Stimulated activated CD8-positive, alpha-beta memory T cell treated with anti-CD3 and anti-CD28 coated beads, Interleukin-7, amount 100 ng/mL, for 4 hours (primary cell): ENCODE measurements around the gene TUBB4B.
"Not testable (repeated sequence)": the region's sequence is repeated elsewhere in the genome, so short reads cannot be mapped to it uniquely, and the experiment has no call there.

ENCODE experiments used
- DNase-seq, 2 donors: peaks; one replicate each; pipeline ENCODE4 v3.0.0-alpha.2; 2020; ENCODE audit warnings: low read depth in 2 of 2

Gene TUBB4B

GRCh38 chr9:137236238-137236935, 4.7 kb upstream of the TUBB4B start:
- DNase-seq, result peak; percentile 78 to 81

DNA sequence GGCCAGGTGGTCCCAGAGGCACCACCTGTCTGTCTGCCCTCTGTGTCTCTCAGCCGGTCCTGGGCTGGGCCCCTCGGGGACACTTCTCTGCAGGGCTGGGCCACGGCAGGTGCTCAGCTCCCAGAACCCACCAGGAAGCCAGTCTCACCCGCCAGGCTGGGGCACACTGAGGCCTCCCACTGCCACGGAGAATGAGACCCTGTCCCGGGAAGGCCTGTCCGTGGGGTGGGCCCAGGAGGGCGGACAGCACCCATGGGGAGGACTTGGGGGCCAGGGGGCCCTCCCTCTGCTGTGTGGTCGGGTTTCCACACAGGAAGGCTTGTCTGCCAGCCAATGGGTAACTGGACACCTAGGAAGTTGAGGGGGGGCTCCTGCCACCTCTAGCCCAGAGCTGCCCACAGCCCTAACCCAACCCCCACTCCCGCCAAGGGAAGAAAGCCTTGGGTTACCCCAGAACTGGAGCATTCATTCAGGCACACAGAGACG, 4.1 kb upstream of the TUBB4B start:
- DNase-seq, result no peak

DNA sequence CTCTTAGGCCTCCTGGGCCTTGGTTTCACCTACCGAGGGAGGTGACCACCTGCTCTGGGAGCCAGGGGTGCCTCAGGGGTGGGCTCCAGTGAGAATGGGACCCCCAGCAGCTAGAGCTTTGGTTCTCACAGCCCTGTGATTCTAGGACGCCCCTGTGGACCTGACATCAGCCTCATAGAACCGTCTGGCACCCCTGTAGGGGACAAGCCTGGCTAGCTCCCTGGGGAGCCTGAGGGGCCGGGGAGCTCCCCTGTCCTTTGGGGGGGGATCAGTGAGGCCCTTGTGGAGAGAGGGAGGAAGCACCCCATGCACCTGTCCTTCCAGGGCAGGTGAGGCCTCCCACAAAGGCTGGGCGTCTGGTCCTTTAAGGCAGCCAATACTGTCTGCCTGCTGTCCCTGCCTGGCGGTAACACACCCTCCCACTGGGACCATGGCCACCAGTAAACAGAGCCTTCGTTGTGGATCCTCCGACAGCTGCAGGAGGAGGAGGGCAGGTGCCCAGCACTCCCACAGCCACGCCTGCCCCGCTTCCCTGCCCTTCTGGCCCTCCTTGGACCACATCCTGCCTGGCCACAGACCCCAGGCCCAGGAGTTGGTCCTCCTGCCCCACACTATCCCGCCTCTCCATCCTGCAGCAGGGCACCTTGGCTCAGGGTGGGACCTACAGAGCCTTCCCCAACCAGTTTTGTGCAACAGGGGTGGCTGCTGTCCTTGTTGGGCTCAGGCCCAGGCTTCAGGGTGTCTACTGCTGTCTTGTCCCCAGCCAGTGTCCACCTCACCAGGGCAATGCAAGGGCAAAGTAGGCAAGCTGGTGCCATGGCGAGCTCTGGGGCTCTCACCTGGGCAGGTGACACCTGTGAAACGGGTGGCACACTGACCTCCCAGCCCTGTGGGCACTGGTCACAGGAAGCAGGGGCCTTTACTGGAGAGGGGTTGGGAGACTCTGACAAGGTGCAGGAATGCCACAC, 3.0 kb upstream of the TUBB4B start:
- DNase-seq, result no peak

- not testable (repeated sequence) for DNase-seq
Observed at GRCh38 chr9:137239541-137240200, 1.4 kb upstream of the TUBB4B start.

DNA sequence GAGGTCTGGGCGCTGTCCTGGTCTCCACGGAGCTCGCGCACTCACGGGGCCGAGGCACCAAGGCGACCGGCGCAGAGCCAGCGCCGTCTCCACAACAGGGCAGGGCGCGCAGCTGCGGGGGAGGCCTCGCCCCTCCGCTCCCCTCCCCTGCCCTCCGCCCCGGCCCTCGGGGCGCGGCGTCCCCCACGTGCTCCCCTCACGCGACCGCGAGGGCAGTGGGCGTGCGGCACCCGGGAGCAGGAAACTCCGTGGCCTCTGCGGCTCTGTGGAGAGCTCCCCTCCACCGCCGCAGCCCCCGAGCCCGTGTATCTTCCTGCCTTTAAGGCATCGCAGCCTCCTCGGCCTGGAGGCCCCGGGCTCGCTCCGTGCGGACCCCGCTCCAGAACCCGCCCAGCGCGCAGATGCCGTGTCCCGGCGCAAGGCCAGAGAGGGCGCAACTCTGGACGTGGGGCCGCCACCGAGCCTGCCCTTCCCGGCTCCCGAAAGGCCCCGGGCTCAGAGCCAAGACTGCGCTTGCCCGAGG, 708 bp upstream of the TUBB4B start:
- peak; percentile 40 to 75 for DNase-seq

DNA sequence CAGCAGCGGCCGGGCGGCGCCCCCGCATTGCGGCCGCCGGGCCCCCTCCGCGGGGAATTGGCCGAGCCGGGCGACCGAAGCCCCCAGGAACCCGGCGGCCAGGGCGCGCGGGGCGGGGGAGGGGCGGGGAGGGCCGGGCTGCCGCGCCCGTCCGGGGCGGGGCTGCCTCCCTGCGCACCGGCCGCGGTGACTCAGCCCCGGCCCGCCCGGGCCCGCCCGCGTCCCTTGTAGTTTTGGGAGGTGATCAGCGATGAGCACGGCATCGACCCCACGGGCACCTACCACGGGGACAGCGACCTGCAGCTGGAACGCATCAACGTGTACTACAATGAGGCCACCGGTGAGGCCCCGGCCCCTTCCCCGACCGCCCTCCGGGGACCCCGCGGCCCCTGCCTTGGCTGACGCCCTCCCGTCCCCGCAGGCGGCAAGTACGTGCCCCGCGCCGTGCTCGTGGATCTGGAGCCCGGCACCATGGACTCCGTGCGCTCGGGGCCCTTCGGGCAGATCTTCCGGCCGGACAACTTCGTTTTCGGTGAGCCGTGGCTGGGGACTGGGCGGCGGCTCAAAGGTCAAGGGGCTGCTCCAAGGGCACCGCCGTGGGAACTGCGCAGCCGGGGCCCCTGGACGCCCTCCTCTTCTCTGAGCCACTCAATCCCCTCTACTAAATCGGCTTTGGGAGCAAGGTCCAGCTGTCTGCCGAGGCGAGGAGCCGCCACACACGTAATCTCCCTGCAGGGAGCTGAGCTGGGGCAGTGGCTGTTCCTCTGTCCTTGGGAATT, 592 bp downstream of the TUBB4B start:
- DNase-seq, result peak; percentile 44 to 76

DNA sequence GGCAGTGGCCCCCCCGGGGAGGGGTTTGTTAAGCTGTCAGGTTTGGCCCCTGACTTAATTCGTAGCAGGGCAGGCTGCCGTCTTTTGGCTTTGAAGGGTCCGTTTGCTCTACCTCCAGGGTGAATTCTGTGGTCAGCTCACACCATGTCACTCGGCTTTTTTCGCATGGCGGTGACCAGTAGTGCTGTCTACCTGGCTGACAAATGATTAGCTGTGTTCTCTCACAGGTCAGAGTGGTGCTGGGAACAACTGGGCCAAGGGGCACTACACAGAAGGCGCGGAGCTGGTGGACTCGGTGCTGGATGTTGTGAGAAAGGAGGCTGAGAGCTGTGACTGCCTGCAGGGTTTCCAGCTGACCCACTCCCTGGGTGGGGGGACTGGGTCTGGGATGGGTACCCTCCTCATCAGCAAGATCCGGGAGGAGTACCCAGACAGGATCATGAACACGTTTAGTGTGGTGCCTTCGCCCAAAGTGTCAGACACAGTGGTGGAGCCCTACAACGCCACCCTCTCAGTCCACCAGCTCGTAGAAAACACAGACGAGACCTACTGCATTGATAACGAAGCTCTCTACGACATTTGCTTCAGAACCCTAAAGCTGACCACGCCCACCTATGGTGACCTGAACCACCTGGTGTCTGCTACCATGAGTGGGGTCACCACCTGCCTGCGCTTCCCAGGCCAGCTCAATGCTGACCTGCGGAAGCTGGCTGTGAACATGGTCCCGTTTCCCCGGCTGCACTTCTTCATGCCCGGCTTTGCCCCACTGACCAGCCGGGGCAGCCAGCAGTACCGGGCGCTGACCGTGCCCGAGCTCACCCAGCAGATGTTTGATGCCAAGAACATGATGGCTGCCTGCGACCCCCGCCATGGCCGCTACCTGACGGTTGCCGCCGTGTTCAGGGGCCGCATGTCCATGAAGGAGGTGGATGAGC, 1.4 kb downstream of the TUBB4B start:
- DNase-seq, result no peak

- not testable (repeated sequence) for DNase-seq
Observed at GRCh38 chr9:137243266-137243625, 2.2 kb downstream of the TUBB4B start.

- DNase-seq, result no peak
Observed at GRCh38 chr9:137243626-137244485, 2.8 kb downstream of the TUBB4B start.

DNA sequence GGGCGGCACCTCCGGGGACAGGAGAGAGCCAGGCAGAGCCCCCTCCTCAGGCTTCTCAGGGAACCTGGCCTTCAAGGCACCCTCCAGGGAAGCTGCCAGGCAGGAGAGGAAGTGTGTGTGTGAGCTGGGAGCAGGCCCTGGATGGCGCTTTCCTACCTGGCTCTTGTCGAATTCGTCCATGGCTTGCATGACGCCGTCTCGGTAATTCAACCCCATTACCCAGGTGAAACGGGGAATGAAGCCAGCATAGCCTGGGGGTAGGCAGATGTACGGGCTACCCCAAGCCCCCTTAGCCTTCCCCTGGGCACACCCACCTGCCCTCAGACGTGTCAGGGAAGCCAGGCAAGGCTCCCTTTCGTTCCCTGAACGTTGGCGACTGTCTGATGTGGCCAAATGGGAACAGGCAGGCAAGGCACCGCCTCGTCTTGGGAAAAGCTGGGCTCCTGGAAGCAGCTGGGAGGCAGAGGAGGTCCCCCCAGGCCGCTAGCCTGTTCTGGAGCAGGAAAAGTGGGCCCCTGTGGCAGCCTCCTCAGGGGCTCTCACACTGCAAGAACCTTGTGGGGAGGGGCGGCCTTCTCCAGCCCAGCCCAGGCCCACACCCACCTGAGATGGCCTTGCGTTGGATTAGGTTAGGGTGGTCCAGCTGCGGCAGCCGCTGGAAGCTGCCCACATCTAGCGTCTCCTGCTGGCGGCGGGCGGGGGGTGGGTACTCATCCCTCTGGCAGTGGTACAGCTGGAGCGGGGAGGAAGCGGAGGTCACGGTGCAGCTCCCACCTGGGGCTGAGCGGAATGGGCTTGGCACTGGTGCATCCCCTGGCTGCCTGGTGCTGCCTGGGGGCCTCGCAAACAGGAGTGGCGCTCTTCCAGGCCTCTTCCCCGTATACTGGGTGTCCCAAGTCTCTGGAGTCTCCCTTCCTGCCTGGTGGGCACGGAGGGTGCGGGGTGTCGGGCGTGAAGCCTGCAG, 3.7 kb downstream of the TUBB4B start:
- no peak for DNase-seq

DNA sequence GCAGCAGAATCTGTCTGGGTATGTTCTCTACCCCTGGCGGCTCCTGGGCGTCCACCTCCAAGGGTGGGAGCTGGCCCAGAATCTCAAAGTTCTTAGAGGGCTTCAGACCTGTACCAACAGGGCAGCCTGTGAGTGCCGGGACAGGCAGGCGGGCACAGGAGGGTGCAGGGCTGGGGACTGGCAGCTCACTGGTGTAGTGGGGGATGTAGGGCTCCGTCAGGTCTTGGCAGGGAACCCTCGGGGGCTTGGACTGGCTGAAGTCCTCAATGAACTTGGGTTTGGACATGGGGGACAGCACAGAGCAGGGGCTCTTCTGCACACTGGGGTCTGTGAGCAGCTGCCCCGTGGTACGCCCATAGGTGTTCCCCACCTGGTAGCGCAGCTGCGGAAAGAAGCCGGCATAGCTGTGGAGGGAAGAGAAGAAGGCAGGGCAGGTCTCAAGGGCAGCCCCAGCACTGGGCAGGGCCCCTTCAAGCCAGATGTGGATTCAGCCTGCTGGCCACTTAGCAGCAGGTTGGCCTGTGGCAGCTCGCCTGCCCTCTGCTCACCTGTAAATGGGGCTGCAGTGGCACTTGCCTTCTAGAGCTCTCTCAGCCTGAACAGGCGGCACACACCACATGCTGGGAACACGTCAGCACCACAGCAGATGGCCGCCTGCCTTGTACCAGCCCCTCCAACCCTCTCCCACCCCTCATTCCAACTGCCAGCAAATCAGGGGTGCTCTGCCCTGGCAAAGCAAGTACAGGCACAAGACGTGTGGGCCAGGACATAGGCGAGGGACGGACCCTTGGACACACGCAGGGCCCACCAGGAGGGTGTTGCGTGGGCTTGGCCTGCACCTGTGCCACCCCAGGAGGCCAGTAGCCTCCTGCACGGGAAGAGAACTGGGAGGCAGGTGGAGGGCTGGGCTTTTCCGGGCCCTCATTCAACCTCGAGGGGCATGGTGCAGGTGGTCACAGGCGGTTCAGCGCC, 4.6 kb downstream of the TUBB4B start:
- DNase-seq, result no peak

- no peak for DNase-seq
Observed at GRCh38 chr9:137247135-137247915, 6.2 kb downstream of the TUBB4B start.

DNA sequence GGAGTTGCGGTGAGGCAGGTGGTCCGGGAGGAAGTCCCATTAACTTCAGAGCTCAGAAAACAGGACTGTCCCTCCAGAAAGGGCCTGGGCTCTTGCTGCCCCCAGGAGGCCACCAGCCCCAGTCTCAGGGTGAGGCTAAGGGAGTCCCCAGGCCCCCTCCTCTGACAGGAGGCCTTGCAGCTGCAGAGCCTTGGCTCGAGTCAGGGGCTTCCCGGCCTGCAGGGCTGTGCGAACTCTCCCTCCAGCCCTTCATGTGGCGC, 6.8 kb downstream of the TUBB4B start:
- DNase-seq, result no peak

- DNase-seq, result no peak
Observed at GRCh38 chr9:137250329-137251193, 9.5 kb downstream of the TUBB4B start.

GRCh38 chr9:137251194-137251461, 10.0 kb downstream of the TUBB4B start, which contains the start of gene STPG3:
STPG3 (plus strand) TSS chr9:137251286; CDS start chr9:137251287, 1 bp downstream.
- DNase-seq, result no peak
